ENCODE data around the gene SLC2A5.

SLC2A5 gene

DNA sequence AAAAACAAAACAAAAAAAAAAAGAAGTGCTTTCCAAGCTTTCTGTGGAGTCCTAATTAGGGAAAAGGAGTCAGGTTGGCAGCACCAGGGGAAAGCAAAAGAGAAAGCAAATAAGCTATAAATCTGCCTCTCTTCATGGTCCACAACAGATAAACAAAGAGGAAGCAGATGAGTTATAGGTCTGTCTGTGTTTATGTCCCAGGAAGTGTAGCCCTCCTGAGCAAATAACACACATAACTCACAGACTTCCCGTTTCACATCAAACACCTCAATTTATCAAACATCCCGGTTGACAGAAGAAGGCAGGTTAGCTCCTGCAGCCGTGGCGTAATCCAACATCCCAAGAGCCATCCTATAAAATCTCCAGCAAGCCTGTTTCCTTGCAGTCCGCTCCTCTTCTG lies 5.6 kb upstream of the SLC2A5 start:
- no peaks in the 10 kb centered on the region for H3K9me3 ChIP-seq (ENCODE audit: severe bottlenecking)
- no peaks in the 10 kb centered on the region for H3K36me3 ChIP-seq
- H3K27ac ChIP-seq: no peak overlapping the region
- no peak for DNase-seq
- no peak overlapping the region for H3K4me3 ChIP-seq (ENCODE audit: low read depth, low read length)
- H3K27me3 ChIP-seq (ENCODE audit: insufficient read depth, low read depth, severe bottlenecking): no peaks in the 10 kb centered on the region
- TF ChIP-seq, protein P1, sequence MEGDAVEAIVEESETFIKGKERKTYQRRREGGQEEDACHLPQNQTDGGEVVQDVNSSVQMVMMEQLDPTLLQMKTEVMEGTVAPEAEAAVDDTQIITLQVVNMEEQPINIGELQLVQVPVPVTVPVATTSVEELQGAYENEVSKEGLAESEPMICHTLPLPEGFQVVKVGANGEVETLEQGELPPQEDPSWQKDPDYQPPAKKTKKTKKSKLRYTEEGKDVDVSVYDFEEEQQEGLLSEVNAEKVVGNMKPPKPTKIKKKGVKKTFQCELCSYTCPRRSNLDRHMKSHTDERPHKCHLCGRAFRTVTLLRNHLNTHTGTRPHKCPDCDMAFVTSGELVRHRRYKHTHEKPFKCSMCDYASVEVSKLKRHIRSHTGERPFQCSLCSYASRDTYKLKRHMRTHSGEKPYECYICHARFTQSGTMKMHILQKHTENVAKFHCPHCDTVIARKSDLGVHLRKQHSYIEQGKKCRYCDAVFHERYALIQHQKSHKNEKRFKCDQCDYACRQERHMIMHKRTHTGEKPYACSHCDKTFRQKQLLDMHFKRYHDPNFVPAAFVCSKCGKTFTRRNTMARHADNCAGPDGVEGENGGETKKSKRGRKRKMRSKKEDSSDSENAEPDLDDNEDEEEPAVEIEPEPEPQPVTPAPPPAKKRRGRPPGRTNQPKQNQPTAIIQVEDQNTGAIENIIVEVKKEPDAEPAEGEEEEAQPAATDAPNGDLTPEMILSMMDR (IDR thresholded peaks at IDR 0.05; ENCODE audit: low read depth, low read length): no peak

DNA sequence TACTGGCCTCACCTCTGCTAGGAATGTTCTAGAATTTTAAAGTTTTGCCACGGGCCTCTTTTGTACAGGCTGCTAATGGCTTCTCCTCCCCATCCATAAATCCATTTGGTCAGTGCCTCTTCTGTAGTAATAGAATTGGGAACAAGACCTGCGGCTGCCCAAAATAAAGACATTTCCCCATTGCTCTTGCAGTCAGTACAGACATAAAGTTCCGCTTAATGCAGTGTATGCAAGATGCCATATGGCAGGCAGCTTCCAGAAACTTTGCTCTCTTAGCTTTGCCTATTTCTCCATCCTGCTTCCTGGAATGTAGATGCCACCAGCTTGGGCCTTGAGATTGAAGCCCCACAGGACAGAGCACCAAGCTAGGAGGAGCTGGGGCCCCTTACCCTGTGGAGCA lies 3.7 kb upstream of the SLC2A5 start:
- DNase-seq: no peak
- Histone ChIP-seq H3K27me3 (ENCODE audit: insufficient read depth, low read depth, severe bottlenecking) (no peaks in the 10 kb centered on the region), H3K27ac (no peak overlapping the region), H3K36me3 (no peaks in the 10 kb centered on the region), H3K9me3 (ENCODE audit: severe bottlenecking) (no peaks in the 10 kb centered on the region), H3K4me3 (ENCODE audit: low read depth, low read length) (no peak overlapping the region)
- TF ChIP-seq, protein P1 (IDR thresholded peaks at IDR 0.05; ENCODE audit: low read depth, low read length): no peak

DNA sequence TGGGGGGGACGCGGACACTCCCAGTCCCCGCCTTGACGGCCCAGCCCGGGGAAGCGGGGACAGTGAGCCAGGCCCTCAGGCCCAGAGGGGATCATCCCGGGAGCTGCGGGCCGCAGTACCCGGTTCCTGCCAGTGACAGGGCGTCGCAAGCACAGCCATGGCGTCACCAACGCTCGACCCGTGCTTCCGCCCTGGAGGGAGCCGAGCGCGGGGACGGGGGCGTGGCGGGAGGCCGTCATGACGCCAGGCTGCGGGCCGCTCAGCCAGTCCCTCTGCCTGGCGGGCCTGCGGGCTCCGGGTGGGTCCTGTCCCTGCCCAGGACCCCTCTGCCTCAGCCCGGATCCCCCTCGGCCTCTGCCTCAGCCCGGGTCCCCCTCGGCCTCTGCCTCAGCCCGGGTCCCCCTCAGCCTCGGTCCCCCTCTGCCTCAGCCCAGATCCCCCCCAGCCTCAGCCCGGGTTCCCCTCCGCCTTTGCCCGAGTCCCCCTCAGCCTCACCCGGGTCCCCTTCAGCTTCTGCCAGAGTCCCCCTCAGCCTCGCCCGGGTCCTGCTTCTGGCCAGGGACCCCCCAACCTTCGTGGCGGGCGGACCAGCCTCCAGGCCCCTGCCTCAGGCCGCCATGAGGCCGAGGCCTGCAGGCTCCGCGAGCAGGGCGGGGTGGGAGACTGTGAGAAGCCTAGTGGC lies 2.3 kb upstream of the SLC2A5 start:
- no peaks in the 10 kb centered on the region for H3K27me3 ChIP-seq (ENCODE audit: insufficient read depth, low read depth, severe bottlenecking)
- H3K27ac ChIP-seq: no peak overlapping the region
- no peaks in the 10 kb centered on the region for H3K9me3 ChIP-seq (ENCODE audit: severe bottlenecking)
- H3K4me3 ChIP-seq (ENCODE audit: low read depth, low read length): no peak overlapping the region
- no peak for DNase-seq
- TF ChIP-seq, protein P1 (IDR thresholded peaks at IDR 0.05; ENCODE audit: low read depth, low read length): no peak
- no peaks in the 10 kb centered on the region for H3K36me3 ChIP-seq

DNA sequence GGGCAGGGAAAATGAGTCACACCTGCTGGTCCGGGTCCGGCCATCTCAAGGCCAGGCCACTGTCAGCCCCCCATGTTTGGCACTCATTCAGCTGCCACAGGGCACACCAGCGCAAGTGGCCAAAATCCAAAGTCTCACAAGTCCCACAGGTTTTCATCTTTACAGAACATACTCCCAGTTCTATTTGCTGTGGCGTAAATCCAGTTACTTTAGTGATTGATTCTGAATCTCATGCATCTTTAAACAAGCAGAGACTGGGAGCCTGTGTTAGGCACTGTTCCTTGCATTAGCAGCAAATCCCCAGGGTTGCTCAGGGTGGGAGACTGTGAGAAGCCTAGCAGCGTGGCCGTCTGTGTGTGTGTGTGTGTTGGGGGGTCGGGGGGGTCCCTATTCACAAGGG lies 1.1 kb upstream of the SLC2A5 start:
- Histone ChIP-seq H3K9me3 (ENCODE audit: severe bottlenecking) (no peaks in the 10 kb centered on the region), H3K27me3 (ENCODE audit: insufficient read depth, low read depth, severe bottlenecking) (no peaks in the 10 kb centered on the region), H3K36me3 (no peaks in the 10 kb centered on the region), H3K4me3 (ENCODE audit: low read depth, low read length) (no peak overlapping the region), H3K27ac (peak overlapping the region; percentile 22)
- TF ChIP-seq, protein P1 (IDR thresholded peaks at IDR 0.05; ENCODE audit: low read depth, low read length): no peak
- no peak for DNase-seq

DNA sequence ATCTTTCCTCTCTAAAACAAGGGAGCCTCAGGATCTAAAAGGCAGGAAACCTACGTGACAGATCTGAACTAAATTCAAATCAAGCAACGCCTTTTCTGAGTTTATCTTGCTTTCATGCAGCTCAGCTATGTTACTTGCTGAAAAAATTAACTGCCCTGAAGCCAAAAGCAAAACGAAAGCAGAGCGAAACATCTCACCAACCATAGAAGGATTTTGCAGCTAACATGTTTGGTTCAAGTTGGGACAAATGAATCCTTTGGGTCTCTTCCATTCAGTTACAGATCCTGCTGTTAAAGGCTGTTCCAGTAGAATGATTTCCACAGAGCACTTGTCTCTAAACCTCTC lies 482 bp downstream of the SLC2A5 start:
- Histone ChIP-seq H3K27ac (peak overlapping the region; percentile 58), H3K4me3 (ENCODE audit: low read depth, low read length) (no peak overlapping the region)
- no peak for DNase-seq

More for the DNA sequence above, 482 bp downstream of the SLC2A5 start:
- no peaks in the 10 kb centered on the region for H3K36me3 ChIP-seq
- H3K27me3 ChIP-seq (ENCODE audit: insufficient read depth, low read depth, severe bottlenecking): no peaks in the 10 kb centered on the region
- no peaks in the 10 kb centered on the region for H3K9me3 ChIP-seq (ENCODE audit: severe bottlenecking)
- TF ChIP-seq, protein P1 (IDR thresholded peaks at IDR 0.05; ENCODE audit: low read depth, low read length): no peak
